Endometrial microvascular endothelial cells (primary cell): ENCODE measurements around the gene LINC00632. TPM values are rescaled to one million over a fixed set of nuclear protein-coding genes. Genes with fewer than 3 reads are reported as not detected.

Experiments used
- total RNA-seq: library from RNA; depleted of rRNA; stranded (reverse); fragments of >200 nt; gene quantifications from one replicate; pipeline ENCODE4 v1.2.3, GENCODE V29; 2015; ENCODE audit errors: inconsistent ontology term

The LINC00632 gene
- total RNA-seq, 1 donor from 2014 or later = 0.46 TPM

Other genes with a start within 250 kb of the LINC00632 start
- not detected for gene SOX3, start 204.7 kb upstream of the LINC00632 start, total RNA-seq